Measurements from ENCODE around the gene GLTPD2.
"Not testable (repeated sequence)": the region's sequence is repeated elsewhere in the genome, so short reads cannot be mapped to it uniquely, and the experiment has no call there.

GLTPD2 gene

GRCh38 chr17:4808378-4808767 is 19.6 kb downstream of the GLTPD2 start:
- no peak for DNase-seq (ENCODE audit: low read depth)

- no peak for DNase-seq (ENCODE audit: low read depth)
Measured at GRCh38 chr17:4810696-4811290, 22.0 kb downstream of the GLTPD2 start.

- DNase-seq (ENCODE audit: low read depth), result no peak
Measured at GRCh38 chr17:4811471-4811870, 22.7 kb downstream of the GLTPD2 start.

GRCh38 chr17:4812690-4813089 is 23.9 kb downstream of the GLTPD2 start:
- DNase-seq (ENCODE audit: low read depth), result no peak

- no peak for DNase-seq (ENCODE audit: low read depth)
Measured at GRCh38 chr17:4815043-4815675, 26.4 kb downstream of the GLTPD2 start.

GRCh38 chr17:4816826-4817225 is 28.1 kb downstream of the GLTPD2 start:
- no peak for DNase-seq (ENCODE audit: low read depth)

- no peak for DNase-seq (ENCODE audit: low read depth)
Measured at GRCh38 chr17:4818276-4818675, 29.5 kb downstream of the GLTPD2 start.

- DNase-seq (ENCODE audit: low read depth), result no peak
Measured at GRCh38 chr17:4822835-4823234, 34.1 kb downstream of the GLTPD2 start.

- no peak for DNase-seq (ENCODE audit: low read depth)
Measured at GRCh38 chr17:4823373-4824089, 34.8 kb downstream of the GLTPD2 start.

GRCh38 chr17:4827399-4827798 is 38.6 kb downstream of the GLTPD2 start:
- DNase-seq (ENCODE audit: low read depth), result no peak

GRCh38 chr17:4832829-4833177 is 44.0 kb downstream of the GLTPD2 start:
- not testable (repeated sequence) for DNase-seq (ENCODE audit: low read depth)

- DNase-seq (ENCODE audit: low read depth), result peak; percentile 84
Measured at GRCh38 chr17:4833178-4833940, 44.6 kb downstream of the GLTPD2 start, which contains the start of gene MINK1. TSS of gene MINK1 (plus strand) at chr17:4833340. CDS start at chr17:4833584, 244 bp downstream.

- no peak for DNase-seq (ENCODE audit: low read depth)
Measured at GRCh38 chr17:4833941-4834680, 45.3 kb downstream of the GLTPD2 start.

GRCh38 chr17:4834681-4835020 is 45.9 kb downstream of the GLTPD2 start:
- DNase-seq (ENCODE audit: low read depth), result no peak

GRCh38 chr17:4836221-4836620 is 47.5 kb downstream of the GLTPD2 start:
- DNase-seq (ENCODE audit: low read depth), result no peak

- no peak for DNase-seq (ENCODE audit: low read depth)
Measured at GRCh38 chr17:4837471-4838308, 48.9 kb downstream of the GLTPD2 start.

GRCh38 chr17:4838309-4838785 is 49.6 kb downstream of the GLTPD2 start:
- DNase-seq (ENCODE audit: low read depth), result no peak

GRCh38 chr17:4839221-4839620 is 50.5 kb downstream of the GLTPD2 start:
- no peak for DNase-seq (ENCODE audit: low read depth)
